Stimulated activated CD4-positive, alpha-beta T cell treated with anti-CD3 and anti-CD28 coated beads, Interleukin-1b, Interleukin-23, amount 100 ng/mL, for 4 hours (primary cell): Measurements from ENCODE around the gene NEAT1.
A peak's percentile ranks its signal among the peaks of the same experiment; 100 is the strongest.
"Not testable (repeated sequence)": the region's sequence is repeated elsewhere in the genome, so short reads cannot be mapped to it uniquely, and the experiment has no call there.

Experiments used
- DNase-seq, 2 donors: peaks; one replicate each; pipeline ENCODE4 v3.0.0-alpha.2; 2020; ENCODE audit warnings: low read depth in 2 of 2

NEAT1 gene

DNA sequence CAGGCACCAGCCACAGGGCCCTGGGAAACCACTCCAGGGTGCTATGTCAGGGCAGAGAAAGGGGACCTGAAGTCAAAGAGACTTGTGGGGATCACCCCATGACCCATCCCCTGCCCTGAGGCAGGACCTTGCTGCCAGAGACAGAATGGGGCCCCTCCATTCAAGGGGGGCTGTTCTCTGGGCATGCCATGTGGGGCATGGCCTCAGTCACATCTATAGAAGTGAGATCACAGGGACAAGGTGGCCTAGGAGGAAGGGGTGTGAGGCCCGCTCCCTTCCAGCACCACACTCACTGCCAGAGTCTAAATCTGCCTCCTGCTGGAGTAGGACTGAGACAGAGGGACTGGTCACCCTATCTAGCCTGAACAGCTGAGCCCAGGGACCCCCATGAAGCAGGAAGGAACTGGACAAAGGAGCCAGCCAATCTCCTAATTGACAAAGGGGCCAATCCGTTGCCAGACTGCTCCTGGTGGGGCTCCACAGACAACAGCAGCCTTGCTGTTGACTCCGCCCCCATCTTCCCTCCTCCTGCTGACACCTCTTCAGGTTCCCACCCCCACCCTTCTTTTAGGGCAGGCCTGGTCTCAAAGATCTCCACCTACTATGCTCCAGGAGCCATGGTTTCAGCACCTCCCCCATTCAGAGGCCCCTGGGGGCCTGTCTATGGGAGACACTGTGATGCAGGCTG, 26.0 kb downstream of the NEAT1 start:
- no peak for DNase-seq

GRCh38 chr11:65451301-65451700, 28.7 kb downstream of the NEAT1 start:
- DNase-seq, result not testable (repeated sequence)

- DNase-seq, result not testable (repeated sequence)
Measured at GRCh38 chr11:65452259-65452658, 29.7 kb downstream of the NEAT1 start.

GRCh38 chr11:65452806-65453490, 30.4 kb downstream of the NEAT1 start:
- no peak for DNase-seq

DNA sequence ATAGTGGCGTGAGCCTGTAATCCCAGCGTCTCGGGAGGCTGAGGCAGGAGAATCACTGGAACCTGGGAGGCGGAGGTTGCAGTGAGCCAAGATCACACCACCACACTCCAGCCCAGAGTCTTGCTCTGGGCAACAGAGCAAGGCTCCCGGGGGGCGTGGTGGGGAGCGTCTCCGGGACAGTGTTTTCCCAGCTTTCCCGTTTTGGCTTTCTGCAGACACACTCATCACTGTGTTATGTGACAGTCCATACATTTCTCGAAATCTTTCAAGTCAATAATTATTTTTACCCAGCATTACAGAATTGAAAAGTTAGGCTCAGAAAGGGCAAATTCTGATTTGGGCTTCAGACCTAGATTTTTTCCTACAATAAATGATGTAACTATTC, 31.7 kb downstream of the NEAT1 start:
- DNase-seq, result no peak

GRCh38 chr11:65454696-65455456, 32.3 kb downstream of the NEAT1 start:
- peak; percentile 71 to 76 for DNase-seq

DNA sequence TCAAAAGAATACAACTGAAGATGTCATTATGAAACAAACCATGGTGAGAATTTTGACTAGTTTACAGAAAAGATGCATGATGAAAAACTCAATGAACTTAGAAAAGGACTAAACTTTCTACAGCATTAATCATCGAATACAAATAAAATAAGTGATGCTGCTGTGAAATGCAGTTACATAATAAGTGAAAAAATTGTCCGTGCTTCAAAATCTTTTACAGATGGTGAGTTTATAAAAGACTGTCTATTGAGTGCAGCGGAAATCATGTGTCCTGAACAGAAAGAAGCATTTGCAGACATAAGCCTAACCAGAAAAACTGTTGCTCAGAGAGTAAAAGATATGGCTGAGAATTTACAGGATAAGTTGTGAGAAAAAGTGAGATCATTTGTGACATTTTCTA, 33.8 kb downstream of the NEAT1 start:
- no peak for DNase-seq

- no peak for DNase-seq
Measured at GRCh38 chr11:65459552-65459951, 37.0 kb downstream of the NEAT1 start.

GRCh38 chr11:65465471-65465870, 42.9 kb downstream of the NEAT1 start:
- DNase-seq, result not testable (repeated sequence)

DNA sequence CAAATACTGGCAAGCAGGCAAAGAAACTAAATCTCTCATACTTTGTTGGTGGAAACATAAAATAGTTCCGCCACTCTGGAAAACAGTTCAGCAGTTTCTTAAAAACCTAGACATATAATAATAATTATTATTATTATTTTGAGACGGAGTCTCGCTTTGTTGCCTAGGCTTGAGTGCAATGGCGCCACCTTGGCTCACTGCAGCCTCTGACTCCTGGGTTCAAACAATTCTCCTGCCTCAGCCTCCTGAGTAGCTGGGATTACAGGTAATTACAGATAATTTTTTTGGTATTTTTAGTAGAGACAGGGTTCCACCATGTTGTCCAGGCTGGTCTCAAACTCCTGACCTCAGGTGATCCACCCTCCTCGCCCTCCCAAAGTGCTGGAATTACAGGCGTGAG, 44.7 kb downstream of the NEAT1 start:
- not testable (repeated sequence) for DNase-seq

- DNase-seq, result no peak
Measured at GRCh38 chr11:65468874-65469333, 46.3 kb downstream of the NEAT1 start.

- DNase-seq, result no peak
Measured at GRCh38 chr11:65470433-65471049, 47.9 kb downstream of the NEAT1 start.

DNA sequence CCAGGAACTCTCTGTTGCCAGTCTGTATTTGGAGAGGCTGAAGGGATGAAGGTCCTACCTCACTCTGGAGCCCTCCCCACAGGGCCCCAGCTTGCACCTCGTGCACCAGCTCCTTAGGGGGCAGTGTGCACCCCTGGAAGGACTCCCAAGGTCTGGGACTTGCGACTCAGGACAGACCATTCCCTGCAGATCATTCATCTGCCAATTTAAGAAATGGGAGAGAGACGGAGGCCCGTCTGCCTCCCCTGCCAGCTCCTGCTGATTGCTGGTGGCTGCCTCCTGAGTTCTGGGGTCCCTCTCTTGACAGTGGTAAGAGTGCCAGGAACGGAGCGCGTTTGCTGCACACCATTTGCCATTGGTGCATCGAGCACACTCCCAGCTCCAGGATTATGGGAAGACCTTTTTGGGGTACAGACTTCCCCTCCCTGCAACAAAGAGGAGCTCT, 48.9 kb downstream of the NEAT1 start:
- DNase-seq, result no peak

- not testable (repeated sequence) for DNase-seq
Measured at GRCh38 chr11:65472588-65473277, 50.1 kb downstream of the NEAT1 start.

GRCh38 chr11:65473278-65473860, 50.8 kb downstream of the NEAT1 start:
- no peak for DNase-seq

- DNase-seq, result no peak
Measured at GRCh38 chr11:65474864-65475263, 52.3 kb downstream of the NEAT1 start.

- DNase-seq, result no peak
Measured at GRCh38 chr11:65476632-65477148, 54.1 kb downstream of the NEAT1 start.

GRCh38 chr11:65477149-65477965, 54.8 kb downstream of the NEAT1 start:
- DNase-seq, result peak; percentile 83 to 93

DNA sequence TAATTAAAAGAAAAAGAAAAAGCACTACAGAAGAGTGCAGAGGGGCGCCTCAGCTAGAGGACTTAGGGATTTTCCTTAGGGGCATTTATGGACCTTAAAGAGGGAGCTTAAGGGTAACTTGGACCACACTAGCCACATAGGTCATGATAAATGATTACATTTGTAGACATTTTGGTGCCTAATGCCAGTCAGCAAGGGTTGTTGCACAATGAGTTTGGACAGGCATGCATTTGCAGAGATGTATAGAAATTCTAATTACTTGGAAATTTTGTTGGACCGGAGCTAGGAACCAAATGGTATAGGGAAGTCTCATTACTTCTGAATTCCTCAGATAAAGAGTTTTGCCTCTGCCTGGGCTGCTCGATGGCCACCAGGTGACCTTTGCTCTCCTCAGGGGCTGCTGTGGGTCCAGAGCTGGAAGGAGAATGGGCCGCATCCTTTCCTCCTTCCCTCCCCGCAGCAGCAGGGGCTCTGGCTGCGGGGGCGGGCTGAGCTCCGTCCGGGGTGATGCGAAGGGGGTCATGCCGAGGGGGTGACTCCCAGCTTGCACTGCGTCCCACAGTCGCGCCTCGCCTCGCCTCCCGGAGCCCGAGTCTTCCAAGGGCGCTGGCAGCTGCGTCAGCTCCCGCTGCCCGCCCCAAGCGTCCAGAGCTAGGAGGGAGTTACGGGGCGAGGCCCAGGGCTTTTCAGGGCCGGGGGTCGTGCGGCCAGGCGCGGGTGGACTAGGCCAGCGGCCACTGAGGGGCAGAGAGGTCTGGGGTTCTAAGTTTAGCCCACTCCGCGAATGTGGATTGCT, 56.0 kb downstream of the NEAT1 start:
- no peak for DNase-seq
